IMR-90 (cell line): ENCODE data around the gene MPV17. TPM values are rescaled to one million over a fixed set of nuclear protein-coding genes. Genes with fewer than 3 reads are reported as not detected.

ENCODE experiments used
- ATAC-seq: fragments of 200-7000 bp; cut with Tn5 transposase; 2 replicates; pipeline ENCODE4 v1.9.1; 2020; ENCODE audit warnings: low read depth, mild to moderate bottlenecking, moderate library complexity
- BruUV-seq: library from RNA; stranded (reverse); fragments of 400-500 nt; replicated peaks from 2 replicates; lab custom pipeline; 2021; lab: Mats Ljungman, UMichigan
- CTCF ChIA-PET: fragments of 300-600 bp; formaldehyde crosslinking; extraction: SDS; loops from one replicate; lab custom pipeline; 2021; ENCODE audit warnings: antibody characterized with exemption; lab: Yijun Ruan, JAX
- POLR2A ChIA-PET: fragments of 300-600 bp; sonication (Branson Sonifier 250); formaldehyde crosslinking; loops from one replicate; lab custom pipeline; 2022; ENCODE audit warnings: antibody characterized with exemption; ENCODE audit not compliant: unreplicated experiment; lab: Charles Lee
- DNase-seq: peaks from one replicate; pipeline ENCODE4 v3.0.0; 2013
- H2AFZ ChIP-seq: replicated peaks from 2 replicates; pipeline ENCODE3; 2013; ENCODE audit warnings: low read length, mild to moderate bottlenecking; ENCODE audit not compliant: poor library complexity
- H2AK5ac ChIP-seq: 2 replicates; pipeline ENCODE4 v1.6.1; 2013; ENCODE audit warnings: low read depth, low read length, inconsistent platforms
- H2AK9ac ChIP-seq: replicated peaks from 2 replicates; pipeline ENCODE3; 2013; ENCODE audit warnings: mild to moderate bottlenecking, low read depth, low read length, moderate library complexity; ENCODE audit not compliant: poor library complexity
- H2BK120ac ChIP-seq: 2 replicates; pipeline ENCODE4 v1.6.1; 2013; ENCODE audit warnings: low read depth, low read length, inconsistent platforms
- H2BK15ac ChIP-seq: 3 replicates; pipeline ENCODE4 v1.6.1; 2013; ENCODE audit warnings: low read depth, low read length, inconsistent platforms
- H2BK20ac ChIP-seq: 2 replicates; pipeline ENCODE4 v1.6.1; 2013; ENCODE audit warnings: low read depth, mild to moderate bottlenecking, inconsistent platforms, low read length, moderate library complexity
- H2BK5ac ChIP-seq: 2 replicates; pipeline ENCODE4 v1.6.1; 2013; ENCODE audit warnings: mild to moderate bottlenecking, low read depth, low read length, inconsistent platforms; ENCODE audit not compliant: poor library complexity, severe bottlenecking
- H3K14ac ChIP-seq: replicated peaks from 2 replicates; pipeline ENCODE4 v1.6.1; 2013; ENCODE audit warnings: low read depth, low read length, inconsistent platforms
- H3K18ac ChIP-seq: 2 replicates; pipeline ENCODE4 v1.6.1; 2013; ENCODE audit warnings: low read depth, low read length, control low read depth
- H3K23ac ChIP-seq: 2 replicates; pipeline ENCODE4 v1.6.1; 2013; ENCODE audit warnings: low read depth, low read length, inconsistent platforms
- H3K27ac ChIP-seq: 2 replicates; pipeline ENCODE4 v1.5.1; 2013; ENCODE audit warnings: mild to moderate bottlenecking, control low read depth, low read length; ENCODE audit not compliant: insufficient read depth
- H3K27me3 ChIP-seq: 2 replicates; pipeline ENCODE4 v1.6.1; 2013; ENCODE audit warnings: low read length; ENCODE audit not compliant: control insufficient read depth, insufficient read depth
- H3K36me3 ChIP-seq: 2 replicates; pipeline ENCODE4 v1.6.1; 2013; ENCODE audit warnings: low read length, mixed read lengths; ENCODE audit not compliant: control insufficient read depth, insufficient read depth
- H3K4ac ChIP-seq: 2 replicates; pipeline ENCODE4 v1.6.1; 2013; ENCODE audit warnings: low read depth, low read length, inconsistent platforms
- H3K4me1 ChIP-seq: 2 replicates; pipeline ENCODE4 v1.6.1; 2013; ENCODE audit warnings: low read length, mixed read lengths; ENCODE audit not compliant: control insufficient read depth, insufficient read depth
- H3K4me2 ChIP-seq: 2 replicates; pipeline ENCODE4 v1.6.1; 2013; ENCODE audit warnings: low read depth, mild to moderate bottlenecking, control low read depth, low read length, moderate library complexity
- H3K4me3 ChIP-seq: 2 replicates; pipeline ENCODE4 v1.5.1; 2013; ENCODE audit warnings: low read depth, mild to moderate bottlenecking, control low read depth, low read length, moderate library complexity; ENCODE audit not compliant: insufficient read depth
- H3K56ac ChIP-seq: 2 replicates; pipeline ENCODE4 v1.6.1; 2013; ENCODE audit warnings: low read length, inconsistent platforms; ENCODE audit not compliant: insufficient read depth; ENCODE audit errors: extremely low read depth
- H3K79me1 ChIP-seq, 2 experiments: 2 replicates each; pipeline ENCODE4 v1.6.1; 2013; ENCODE audit warnings: low read length in 2 of 2, inconsistent platforms in 1 of 2, low read depth in 1 of 2
- H3K9ac ChIP-seq: 2 replicates; pipeline ENCODE4 v1.6.1; 2013; ENCODE audit warnings: low read depth, low read length, control low read depth
- H3K9me1 ChIP-seq: 2 replicates; pipeline ENCODE4 v1.6.1; 2013; ENCODE audit warnings: low read length, inconsistent platforms; ENCODE audit not compliant: insufficient read depth
- H3K9me3 ChIP-seq: 2 replicates; pipeline ENCODE4 v1.6.1; 2013; ENCODE audit warnings: low read length; ENCODE audit not compliant: control insufficient read depth, insufficient read depth
- H4K20me1 ChIP-seq: 2 replicates; pipeline ENCODE4 v1.6.1; 2013; ENCODE audit warnings: low read length, inconsistent platforms; ENCODE audit not compliant: insufficient read depth
- H4K5ac ChIP-seq: 2 replicates; pipeline ENCODE4 v1.6.1; 2013; ENCODE audit warnings: mild to moderate bottlenecking, low read depth, low read length, control low read depth
- H4K8ac ChIP-seq, 2 experiments: 2 replicates each; pipeline ENCODE4 v1.6.1; 2013; ENCODE audit warnings: low read depth in 2 of 2, low read length in 2 of 2, control low read depth in 1 of 2, inconsistent platforms in 1 of 2
- H4K91ac ChIP-seq: 2 replicates; pipeline ENCODE4 v1.6.1; 2013; ENCODE audit warnings: low read depth, low read length, inconsistent platforms; ENCODE audit not compliant: insufficient read depth
- CEBPB ChIP-seq: IDR thresholded peaks from 2 replicates; pipeline ENCODE4 v1.6.1; 2012; ENCODE audit warnings: low read depth, low read length, improper control_type of control experiment
- NFE2L2 ChIP-seq: fragments of 150-350 bp; IDR thresholded peaks from 2 replicates; pipeline ENCODE4 v1.6.1; 2016; ENCODE audit warnings: low read depth, mild to moderate bottlenecking, low read length
- WGBS, 2 experiments: methylation state at CpG; one replicate each; pipeline versions ENCODE4 v1.1.5 to v1.1.7; 2013; ENCODE audit warnings: missing lambda C conversion rate in 2 of 2; ENCODE audit not compliant: insufficient read length in 1 of 2; ENCODE audit errors: extremely low coverage in 2 of 2; 5-methylcytosine and 5-hydroxymethylcytosine counted together
- dilution Hi-C: fragments of 300-500 bp; cut with HindIII; formaldehyde crosslinking; loops from one replicate; pipeline ENCODE4 v1.14.3; 2018; ENCODE audit warnings: low sequenced_read_pairs; ENCODE audit not compliant: unreplicated experiment
- in situ Hi-C: fragments of 300-500 bp; cut with MboI; formaldehyde crosslinking; loops from 3 replicates; pipeline ENCODE4 v1.14.3; 2019; ENCODE audit warnings: low sequenced_read_pairs, inconsistent platforms, mixed read lengths
- intact Hi-C: fragments of 100-400 bp; cut with micrococcal nuclease; formaldehyde crosslinking; loops from 2 replicates; pipeline ENCODE4 v1.10.0; 2022
- polyA plus RNA-seq, 3 experiments: library from polyadenylated mRNA; depleted of rRNA; stranded (reverse); fragments of >200 nt; gene quantifications; 2 replicates each; pipeline ENCODE4 v1.2.3, GENCODE V29; 2012; ENCODE audit warnings: low replicate concordance in 1 of 3
- total RNA-seq: library from RNA; depleted of rRNA; stranded (reverse); fragments of >200 nt; gene quantifications from 2 replicates; pipeline ENCODE4 v1.2.3, GENCODE V29; 2012

The MPV17 gene
- total and polyA plus RNA-seq, 2 of the 4 experiments (the other 2 are of a cell fraction), result 70.4 to 160 TPM

- H3K4ac ChIP-seq, result no peak overlapping the region; the same call in 1 of the 2 replicates
- H2BK15ac ChIP-seq, result no peak overlapping the region
- BruUV-seq, result no TSS peak
- no peak overlapping the region for H3K4me3 ChIP-seq
- TF ChIP-seq NFE2L2 (peak; percentile 60; the same call in 1 of the 2 replicates), CEBPB (no peak)
- in situ Hi-C loops (loop anchor here (5.0 kb wide), 1 partner anchor 186 kb away; no protein-coding TSS in a partner anchor), dilution Hi-C loops (no loop called here), intact Hi-C loops (no loop called here)
- ChIA-PET POLR2A (no interaction called here), CTCF (interaction anchor here (0.6 to 1.1 kb wide), 3 partner anchors 13 to 34 kb away, joined by 3 to 4 read pairs (median 4); partner anchors contain the start of gene SLC30A3)
- peaks cover 29% of the 10 kb centered on the region for H3K4me1 ChIP-seq
- no peak overlapping the region for H3K56ac ChIP-seq
- H4K8ac ChIP-seq, result no peak overlapping the region
- ATAC-seq, result no peak
- H2AK5ac ChIP-seq, result peak overlapping the region; percentile 45; the same call in 1 of the 2 replicates
- H3K27me3 ChIP-seq, result peaks cover 10% of the 10 kb centered on the region; the same call in 1 of the 2 replicates
- no peak overlapping the region for H2BK5ac ChIP-seq
- no peaks in the 10 kb centered on the region for H3K79me1 ChIP-seq
- 0 out of 2 replicates have a peak overlapping the region, but pooled peaks have one; percentile 29 for H3K14ac ChIP-seq
- DNase-seq, result no peak
- no peaks in the 10 kb centered on the region for H3K36me3 ChIP-seq
- H3K23ac ChIP-seq, result no peak overlapping the region; the same call in 1 of the 2 replicates
- peaks cover 17% of the 10 kb centered on the region for H3K9me1 ChIP-seq
- peak overlapping the region; percentile 13; the same call in 1 of the 2 replicates for H3K18ac ChIP-seq
- no peak overlapping the region; the same call in 1 of the 2 replicates for H4K91ac ChIP-seq
- H3K4me2 ChIP-seq, result no peak overlapping the region
- no peak overlapping the region for H3K27ac ChIP-seq
- no CpG with 5 or more reads among the region's 5 CpGs for WGBS, 2 experiments
- H4K20me1 ChIP-seq, result no peaks in the 10 kb centered on the region
- no peaks in the 10 kb centered on the region for H3K9me3 ChIP-seq
- peak overlapping the region; percentile 63 for H2BK20ac ChIP-seq
- no peak overlapping the region for H4K5ac ChIP-seq
- no peak overlapping the region for H3K9ac ChIP-seq
- H2AFZ ChIP-seq, result peak overlapping the region; percentile 60
- peak overlapping the region; percentile 66 for H2BK120ac ChIP-seq
- no peak overlapping the region for H2AK9ac ChIP-seq
Observed at GRCh38 chr2:27282892-27283291, 40.0 kb downstream of the MPV17 start.
